H9 (cell line): ENCODE results near the gene KLK6. TPM values are rescaled to one million over a fixed set of nuclear protein-coding genes. Genes with fewer than 3 reads are reported as not detected.

ENCODE experiments used
- DNase-seq: peaks from one replicate; pipeline ENCODE4 v3.0.0-alpha.2; 2017
- H2AFZ ChIP-seq: one replicate; pipeline ENCODE4 v1.6.1; 2013; ENCODE audit warnings: mild to moderate bottlenecking, low read length, control low read depth, moderate library complexity
- H2AK5ac ChIP-seq: 2 replicates; pipeline ENCODE4 v1.6.1; 2013; ENCODE audit warnings: low read length, control low read depth, mixed read lengths; ENCODE audit not compliant: insufficient read length
- H2BK120ac ChIP-seq: one replicate; pipeline ENCODE4 v1.6.1; 2013; ENCODE audit warnings: low read depth, mild to moderate bottlenecking, low read length, control low read depth, inconsistent platforms; ENCODE audit not compliant: poor library complexity, severe bottlenecking
- H2BK12ac ChIP-seq: 2 replicates; pipeline ENCODE4 v1.6.1; 2013; ENCODE audit warnings: low read length, control low read depth, mixed read lengths, low read depth; ENCODE audit not compliant: insufficient read length
- H2BK15ac ChIP-seq: 2 replicates; pipeline ENCODE4 v1.6.1; 2013; ENCODE audit warnings: low read depth, low read length, control low read depth
- H2BK20ac ChIP-seq: one replicate; pipeline ENCODE4 v1.6.1; 2013; ENCODE audit warnings: low read depth, mild to moderate bottlenecking, low read length, control low read depth, inconsistent platforms; ENCODE audit not compliant: poor library complexity, severe bottlenecking
- H2BK5ac ChIP-seq: 2 replicates; pipeline ENCODE4 v1.6.1; 2013; ENCODE audit warnings: low read length, control low read depth, mixed read lengths; ENCODE audit not compliant: insufficient read length
- H3K14ac ChIP-seq: 2 replicates; pipeline ENCODE4 v1.6.1; 2013; ENCODE audit warnings: low read length, control low read depth; ENCODE audit not compliant: insufficient read depth
- H3K18ac ChIP-seq: 2 replicates; pipeline ENCODE4 v1.6.1; 2013; ENCODE audit warnings: low read depth, mild to moderate bottlenecking, mixed read lengths, low read length, control low read depth; ENCODE audit not compliant: insufficient read length
- H3K23ac ChIP-seq: 2 replicates; pipeline ENCODE4 v1.6.1; 2013; ENCODE audit warnings: low read length, control low read depth, mixed read lengths, low read depth; ENCODE audit not compliant: insufficient read length
- H3K23me2 ChIP-seq: 2 replicates; pipeline ENCODE4 v1.6.1; 2013; ENCODE audit warnings: low read depth, mild to moderate bottlenecking, mixed read lengths, low read length, control low read depth; ENCODE audit not compliant: insufficient read length, poor library complexity, severe bottlenecking
- H3K27ac ChIP-seq: 2 replicates; pipeline ENCODE4 v1.5.1; 2013; ENCODE audit warnings: low read length, control low read depth, mixed read lengths, low read depth; ENCODE audit not compliant: insufficient read length
- H3K27me3 ChIP-seq: 2 replicates; pipeline ENCODE4 v1.6.1; 2013; ENCODE audit warnings: low read length, control low read depth, inconsistent platforms; ENCODE audit not compliant: insufficient read depth
- H3K4ac ChIP-seq: 2 replicates; pipeline ENCODE4 v1.6.1; 2013; ENCODE audit warnings: low read depth, mild to moderate bottlenecking, control low read depth, inconsistent platforms, low read length, moderate library complexity
- H3K4me1 ChIP-seq: 2 replicates; pipeline ENCODE4 v1.6.1; 2013; ENCODE audit warnings: low read length, control low read depth, inconsistent platforms; ENCODE audit not compliant: insufficient read depth
- H3K4me2 ChIP-seq: 2 replicates; pipeline ENCODE4 v1.6.1; 2013; ENCODE audit warnings: low read length, control low read depth, mixed read lengths; ENCODE audit not compliant: insufficient read length, insufficient read depth
- H3K56ac ChIP-seq: 2 replicates; pipeline ENCODE4 v1.6.1; 2013; ENCODE audit warnings: low read depth, mild to moderate bottlenecking, mixed read lengths, low read length, control low read depth; ENCODE audit not compliant: insufficient read length
- H3K79me1 ChIP-seq: 2 replicates; pipeline ENCODE4 v1.6.1; 2013; ENCODE audit warnings: low read depth, mild to moderate bottlenecking, moderate library complexity, low read length, control low read depth, inconsistent platforms; ENCODE audit not compliant: insufficient read depth, poor library complexity, severe bottlenecking
- H3K79me2 ChIP-seq: 2 replicates; pipeline ENCODE4 v1.6.1; 2013; ENCODE audit warnings: low read length, control low read depth, inconsistent platforms; ENCODE audit not compliant: insufficient read depth
- H3K9ac ChIP-seq: 2 replicates; pipeline ENCODE4 v1.6.1; 2013; ENCODE audit warnings: low read length, control low read depth, mixed read lengths; ENCODE audit not compliant: insufficient read length; ENCODE audit errors: extremely low read depth
- H3K9me3 ChIP-seq: one replicate; pipeline ENCODE4 v1.6.1; 2013; ENCODE audit warnings: low read depth, low read length, inconsistent platforms; ENCODE audit not compliant: control insufficient read depth
- H3T11ph ChIP-seq: one replicate; pipeline ENCODE4 v1.6.1; 2013; ENCODE audit warnings: mild to moderate bottlenecking, low read length, control low read depth, inconsistent platforms
- H4K20me1 ChIP-seq: one replicate; pipeline ENCODE4 v1.6.1; 2013; ENCODE audit not compliant: control insufficient read depth, insufficient read length, insufficient read depth
- H4K5ac ChIP-seq: 2 replicates; pipeline ENCODE4 v1.6.1; 2013; ENCODE audit warnings: low read depth, mild to moderate bottlenecking, mixed read lengths, low read length, control low read depth; ENCODE audit not compliant: insufficient read length
- H4K8ac ChIP-seq: replicated peaks from 2 replicates; pipeline ENCODE4 v1.6.1; 2013; ENCODE audit warnings: low read length, control low read depth, mixed read lengths, low read depth; ENCODE audit not compliant: insufficient read length
- H4K91ac ChIP-seq: 2 replicates; pipeline ENCODE4 v1.6.1; 2013; ENCODE audit warnings: low read depth, mild to moderate bottlenecking, moderate library complexity, mixed read lengths, low read length, control low read depth; ENCODE audit not compliant: insufficient read length
- H3K27ac Mint-ChIP-seq, 3 experiments: 2 replicates in 2 of 3; 3 replicates in 1 of 3; pipeline ENCODE4 v1.8.0; 2020 to 2021; ENCODE audit warnings: mixed read lengths in 3 of 3, mild to moderate bottlenecking in 1 of 3, moderate library complexity in 1 of 3
- H3K27me3 Mint-ChIP-seq: 2 replicates; pipeline ENCODE4 v1.8.0; 2021; ENCODE audit warnings: low read depth, mild to moderate bottlenecking, moderate library complexity, mixed read lengths
- H3K36me3 Mint-ChIP-seq, 3 experiments: 2 replicates in 2 of 3; 3 replicates in 1 of 3; pipeline ENCODE4 v1.8.0; 2020 to 2021; ENCODE audit warnings: low read depth in 3 of 3, mixed read lengths in 3 of 3; ENCODE audit not compliant: insufficient read depth in 1 of 3
- H3K4me1 Mint-ChIP-seq, 2 experiments: 2 replicates each; pipeline ENCODE4 v1.8.0; 2020; ENCODE audit warnings: mixed read lengths in 2 of 2
- H3K4me3 Mint-ChIP-seq, 2 experiments: 2 replicates in 1 of 2; 3 replicates in 1 of 2; pipeline ENCODE4 v1.8.0; 2020 to 2021; ENCODE audit warnings: mild to moderate bottlenecking in 2 of 2, mixed read lengths in 2 of 2, moderate library complexity in 1 of 2
- H3K9me3 Mint-ChIP-seq, 2 experiments: 2 replicates in 1 of 2; 3 replicates in 1 of 2; pipeline ENCODE4 v1.8.0; 2020; ENCODE audit warnings: mild to moderate bottlenecking in 2 of 2, mixed read lengths in 2 of 2, moderate library complexity in 1 of 2
- WGBS: extraction: QIAGEN DNeasy Blood & Tissue Kit; methylation state at CpG from one replicate; pipeline ENCODE4 v1.1.7; 2013; ENCODE audit warnings: missing lambda C conversion rate, low lambda C conversion rate, mixed read lengths; ENCODE audit not compliant: insufficient read length; ENCODE audit errors: extremely low coverage; 5-methylcytosine and 5-hydroxymethylcytosine counted together
- total RNA-seq: library from RNA; stranded (reverse); gene quantifications from 2 replicates; pipeline ENCODE4 v1.2.1, GENCODE V29; 2021
- TF ChIP-seq, protein P1 (sequence below): fragments of 200-600 bp; sonication (generic); conservative IDR thresholded peaks from 3 replicates; pipeline ENCODE4 v1.8.0; 2021; ENCODE audit warnings: antibody characterized with exemption, mild to moderate bottlenecking

The KLK6 gene
- total RNA-seq, 1 experiment from 2014 or later = 2.6 TPM

DNA sequence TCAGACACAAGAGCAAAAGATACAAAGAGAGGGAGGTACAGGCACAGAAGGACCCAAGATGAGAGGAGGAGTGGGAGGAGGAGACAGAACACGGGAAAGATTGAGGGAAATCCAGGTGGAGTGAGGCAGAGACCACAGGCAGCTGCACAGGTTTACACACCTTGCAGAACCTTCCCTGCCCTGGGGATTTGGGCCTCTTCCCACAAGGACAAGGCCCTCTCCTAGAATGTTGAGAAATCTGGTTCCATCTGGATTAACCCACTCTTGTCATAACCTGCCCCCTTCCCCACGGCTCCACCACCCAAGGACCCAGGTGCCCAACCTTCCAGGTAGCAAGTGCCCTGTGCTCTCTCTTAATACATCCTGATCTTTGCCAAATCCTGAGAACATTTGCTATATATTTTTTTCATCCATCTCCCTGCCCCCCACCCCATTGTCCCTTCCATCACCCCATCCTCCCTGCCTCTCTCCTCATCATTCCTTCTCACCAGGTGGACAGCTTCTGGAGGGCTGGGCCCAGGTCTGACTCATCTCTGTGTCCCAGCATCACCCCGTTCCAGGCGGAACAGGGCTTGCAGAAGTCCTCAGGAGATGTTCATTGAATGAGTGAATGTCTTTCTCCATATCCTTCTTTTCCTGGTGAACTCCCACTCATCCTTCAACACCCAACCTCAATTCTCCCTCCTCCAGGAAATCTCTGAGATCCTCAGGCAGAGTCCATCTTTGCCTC lies 40.8 kb upstream of the KLK6 start:
- no peak overlapping the region for H3K4ac ChIP-seq
- no peak overlapping the region for H2BK15ac ChIP-seq
- Mint-ChIP-seq H3K27ac (no peak overlapping the region; a peak in 1 of 7 replicates), H3K9me3 (no peaks in the 10 kb centered on the region), H3K36me3 (no peaks in the 10 kb centered on the region), H3K4me3 (no peak overlapping the region), H3K27me3 (peaks cover 60% of the 10 kb centered on the region), H3K4me1 (peaks cover 3 to 6% of the 10 kb centered on the region in 2 experiments; a peak in 3 of 4 replicates)
- H3K27ac ChIP-seq = no peak overlapping the region
- H2BK120ac ChIP-seq = no peak overlapping the region
- H3K18ac ChIP-seq = no peak overlapping the region
- no peak overlapping the region for H3K9ac ChIP-seq
- H3K27me3 ChIP-seq = no peaks in the 10 kb centered on the region
- H4K91ac ChIP-seq = no peak overlapping the region
- no peaks in the 10 kb centered on the region for H3K79me1 ChIP-seq
- H2AK5ac ChIP-seq = no peak overlapping the region
- H2AFZ ChIP-seq = no peak overlapping the region
- no peaks in the 10 kb centered on the region for H3K4me1 ChIP-seq
- H3T11ph ChIP-seq = no peak overlapping the region
- H3K23ac ChIP-seq = no peak overlapping the region
- H3K9me3 ChIP-seq = no peaks in the 10 kb centered on the region
- no peak for DNase-seq
- H4K20me1 ChIP-seq = no peaks in the 10 kb centered on the region
- peaks cover 3% of the 10 kb centered on the region for H3K23me2 ChIP-seq
- H4K8ac ChIP-seq = no peak overlapping the region
- no CpG with 5 or more reads among the region's 4 CpGs for WGBS
- no peak overlapping the region for H2BK20ac ChIP-seq
- TF ChIP-seq, protein P1, sequence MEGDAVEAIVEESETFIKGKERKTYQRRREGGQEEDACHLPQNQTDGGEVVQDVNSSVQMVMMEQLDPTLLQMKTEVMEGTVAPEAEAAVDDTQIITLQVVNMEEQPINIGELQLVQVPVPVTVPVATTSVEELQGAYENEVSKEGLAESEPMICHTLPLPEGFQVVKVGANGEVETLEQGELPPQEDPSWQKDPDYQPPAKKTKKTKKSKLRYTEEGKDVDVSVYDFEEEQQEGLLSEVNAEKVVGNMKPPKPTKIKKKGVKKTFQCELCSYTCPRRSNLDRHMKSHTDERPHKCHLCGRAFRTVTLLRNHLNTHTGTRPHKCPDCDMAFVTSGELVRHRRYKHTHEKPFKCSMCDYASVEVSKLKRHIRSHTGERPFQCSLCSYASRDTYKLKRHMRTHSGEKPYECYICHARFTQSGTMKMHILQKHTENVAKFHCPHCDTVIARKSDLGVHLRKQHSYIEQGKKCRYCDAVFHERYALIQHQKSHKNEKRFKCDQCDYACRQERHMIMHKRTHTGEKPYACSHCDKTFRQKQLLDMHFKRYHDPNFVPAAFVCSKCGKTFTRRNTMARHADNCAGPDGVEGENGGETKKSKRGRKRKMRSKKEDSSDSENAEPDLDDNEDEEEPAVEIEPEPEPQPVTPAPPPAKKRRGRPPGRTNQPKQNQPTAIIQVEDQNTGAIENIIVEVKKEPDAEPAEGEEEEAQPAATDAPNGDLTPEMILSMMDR = no peak
- H3K56ac ChIP-seq = no peak overlapping the region
- H3K14ac ChIP-seq = no peak overlapping the region
- no peak overlapping the region for H3K4me2 ChIP-seq
- no peak overlapping the region for H2BK5ac ChIP-seq
- H2BK12ac ChIP-seq = no peak overlapping the region
- no peaks in the 10 kb centered on the region for H3K79me2 ChIP-seq
- no peak overlapping the region for H4K5ac ChIP-seq
